ENCODE measurements around the gene DMD.

DMD gene

GRCh38 chrX:31240982-31241381, 1970.4 kb downstream of the DMD start:
- H3K36me3 ChIP-seq (ENCODE audit: control insufficient read depth, insufficient read depth, low read length) = no peaks in the 10 kb centered on the region
- no peak overlapping the region for H3K27ac ChIP-seq (ENCODE audit: insufficient read depth, low read length, poor library complexity, severe bottlenecking)
- DNase-seq = no peak

GRCh38 chrX:31237189-31237588, 1974.2 kb downstream of the DMD start:
- no peak overlapping the region for H3K27ac ChIP-seq (ENCODE audit: insufficient read depth, low read length, poor library complexity, severe bottlenecking)
- no peaks in the 10 kb centered on the region for H3K4me1 ChIP-seq (ENCODE audit: control insufficient read depth, insufficient read depth, low read length, poor library complexity, severe bottlenecking)

More at GRCh38 chrX:31240982-31241381, 1970.4 kb downstream of the DMD start:
- Histone ChIP-seq H3K9me3 (ENCODE audit: control insufficient read depth, low read length) (no peaks in the 10 kb centered on the region), H3K27me3 (replicated peaks; ENCODE audit: control insufficient read depth, insufficient read depth, low read length, poor library complexity, severe bottlenecking) (no peaks in the 10 kb centered on the region), H3K4me1 (ENCODE audit: control insufficient read depth, insufficient read depth, low read length, poor library complexity, severe bottlenecking) (no peaks in the 10 kb centered on the region), H3K4me3 (ENCODE audit: insufficient read depth, low read depth, low read length, poor library complexity, severe bottlenecking) (no peak overlapping the region)

GRCh38 chrX:31236231-31236630, 1975.1 kb downstream of the DMD start:
- H3K4me1 ChIP-seq (ENCODE audit: control insufficient read depth, insufficient read depth, low read length, poor library complexity, severe bottlenecking) = no peaks in the 10 kb centered on the region
- H3K27me3 ChIP-seq (replicated peaks; ENCODE audit: control insufficient read depth, insufficient read depth, low read length, poor library complexity, severe bottlenecking) = no peaks in the 10 kb centered on the region
- H3K36me3 ChIP-seq (ENCODE audit: control insufficient read depth, insufficient read depth, low read length) = no peaks in the 10 kb centered on the region
- no peak overlapping the region for H3K4me3 ChIP-seq (ENCODE audit: insufficient read depth, low read depth, low read length, poor library complexity, severe bottlenecking)
- DNase-seq = no peak
- H3K9me3 ChIP-seq (ENCODE audit: control insufficient read depth, low read length) = no peaks in the 10 kb centered on the region
- no peak overlapping the region for H3K27ac ChIP-seq (ENCODE audit: insufficient read depth, low read length, poor library complexity, severe bottlenecking)

More at GRCh38 chrX:31237189-31237588, 1974.2 kb downstream of the DMD start:
- H3K27me3 ChIP-seq (replicated peaks; ENCODE audit: control insufficient read depth, insufficient read depth, low read length, poor library complexity, severe bottlenecking) = no peaks in the 10 kb centered on the region
- H3K36me3 ChIP-seq (ENCODE audit: control insufficient read depth, insufficient read depth, low read length) = no peaks in the 10 kb centered on the region
- no peaks in the 10 kb centered on the region for H3K9me3 ChIP-seq (ENCODE audit: control insufficient read depth, low read length)
- no peak overlapping the region for H3K4me3 ChIP-seq (ENCODE audit: insufficient read depth, low read depth, low read length, poor library complexity, severe bottlenecking)
- DNase-seq = no peak

GRCh38 chrX:31233941-31234496, 1977.3 kb downstream of the DMD start:
- Histone ChIP-seq H3K27ac (ENCODE audit: insufficient read depth, low read length, poor library complexity, severe bottlenecking) (no peak overlapping the region), H3K4me1 (ENCODE audit: control insufficient read depth, insufficient read depth, low read length, poor library complexity, severe bottlenecking) (no peaks in the 10 kb centered on the region), H3K4me3 (ENCODE audit: insufficient read depth, low read depth, low read length, poor library complexity, severe bottlenecking) (no peak overlapping the region), H3K27me3 (replicated peaks; ENCODE audit: control insufficient read depth, insufficient read depth, low read length, poor library complexity, severe bottlenecking) (no peaks in the 10 kb centered on the region), H3K9me3 (ENCODE audit: control insufficient read depth, low read length) (no peaks in the 10 kb centered on the region), H3K36me3 (ENCODE audit: control insufficient read depth, insufficient read depth, low read length) (no peaks in the 10 kb centered on the region)
- no peak for DNase-seq

GRCh38 chrX:31232506-31232905, 1978.8 kb downstream of the DMD start:
- no peaks in the 10 kb centered on the region for H3K9me3 ChIP-seq (ENCODE audit: control insufficient read depth, low read length)
- H3K27me3 ChIP-seq (replicated peaks; ENCODE audit: control insufficient read depth, insufficient read depth, low read length, poor library complexity, severe bottlenecking) = no peaks in the 10 kb centered on the region
- H3K4me1 ChIP-seq (ENCODE audit: control insufficient read depth, insufficient read depth, low read length, poor library complexity, severe bottlenecking) = no peaks in the 10 kb centered on the region
- H3K4me3 ChIP-seq (ENCODE audit: insufficient read depth, low read depth, low read length, poor library complexity, severe bottlenecking) = no peak overlapping the region
- DNase-seq = no peak
- H3K27ac ChIP-seq (ENCODE audit: insufficient read depth, low read length, poor library complexity, severe bottlenecking) = no peak overlapping the region
- no peaks in the 10 kb centered on the region for H3K36me3 ChIP-seq (ENCODE audit: control insufficient read depth, insufficient read depth, low read length)

- no peaks in the 10 kb centered on the region for H3K4me1 ChIP-seq (ENCODE audit: control insufficient read depth, insufficient read depth, low read length, poor library complexity, severe bottlenecking)
- H3K4me3 ChIP-seq (ENCODE audit: insufficient read depth, low read depth, low read length, poor library complexity, severe bottlenecking) = no peak overlapping the region
- no peak for DNase-seq
- no peak overlapping the region for H3K27ac ChIP-seq (ENCODE audit: insufficient read depth, low read length, poor library complexity, severe bottlenecking)
- H3K9me3 ChIP-seq (ENCODE audit: control insufficient read depth, low read length) = no peaks in the 10 kb centered on the region
- H3K36me3 ChIP-seq (ENCODE audit: control insufficient read depth, insufficient read depth, low read length) = no peaks in the 10 kb centered on the region
- no peaks in the 10 kb centered on the region for H3K27me3 ChIP-seq (replicated peaks; ENCODE audit: control insufficient read depth, insufficient read depth, low read length, poor library complexity, severe bottlenecking)
Measured at GRCh38 chrX:31228909-31229308, 1982.4 kb downstream of the DMD start.

- H3K27ac ChIP-seq (ENCODE audit: insufficient read depth, low read length, poor library complexity, severe bottlenecking) = no peak overlapping the region
- no peaks in the 10 kb centered on the region for H3K27me3 ChIP-seq (replicated peaks; ENCODE audit: control insufficient read depth, insufficient read depth, low read length, poor library complexity, severe bottlenecking)
- H3K4me3 ChIP-seq (ENCODE audit: insufficient read depth, low read depth, low read length, poor library complexity, severe bottlenecking) = no peak overlapping the region
- H3K9me3 ChIP-seq (ENCODE audit: control insufficient read depth, low read length) = no peaks in the 10 kb centered on the region
- DNase-seq = no peak
- no peaks in the 10 kb centered on the region for H3K36me3 ChIP-seq (ENCODE audit: control insufficient read depth, insufficient read depth, low read length)
- H3K4me1 ChIP-seq (ENCODE audit: control insufficient read depth, insufficient read depth, low read length, poor library complexity, severe bottlenecking) = no peaks in the 10 kb centered on the region
Measured at GRCh38 chrX:31228415-31228832, 1982.9 kb downstream of the DMD start.

GRCh38 chrX:31227250-31227649, 1984.1 kb downstream of the DMD start:
- H3K9me3 ChIP-seq (ENCODE audit: control insufficient read depth, low read length) = no peaks in the 10 kb centered on the region
- no peak for DNase-seq
- H3K36me3 ChIP-seq (ENCODE audit: control insufficient read depth, insufficient read depth, low read length) = no peaks in the 10 kb centered on the region
- no peaks in the 10 kb centered on the region for H3K27me3 ChIP-seq (replicated peaks; ENCODE audit: control insufficient read depth, insufficient read depth, low read length, poor library complexity, severe bottlenecking)
- no peak overlapping the region for H3K4me3 ChIP-seq (ENCODE audit: insufficient read depth, low read depth, low read length, poor library complexity, severe bottlenecking)
- H3K27ac ChIP-seq (ENCODE audit: insufficient read depth, low read length, poor library complexity, severe bottlenecking) = no peak overlapping the region
- no peaks in the 10 kb centered on the region for H3K4me1 ChIP-seq (ENCODE audit: control insufficient read depth, insufficient read depth, low read length, poor library complexity, severe bottlenecking)

- H3K4me1 ChIP-seq (ENCODE audit: control insufficient read depth, insufficient read depth, low read length, poor library complexity, severe bottlenecking) = no peaks in the 10 kb centered on the region
- H3K9me3 ChIP-seq (ENCODE audit: control insufficient read depth, low read length) = no peaks in the 10 kb centered on the region
- no peak overlapping the region for H3K27ac ChIP-seq (ENCODE audit: insufficient read depth, low read length, poor library complexity, severe bottlenecking)
- no peaks in the 10 kb centered on the region for H3K36me3 ChIP-seq (ENCODE audit: control insufficient read depth, insufficient read depth, low read length)
- H3K4me3 ChIP-seq (ENCODE audit: insufficient read depth, low read depth, low read length, poor library complexity, severe bottlenecking) = no peak overlapping the region
- H3K27me3 ChIP-seq (replicated peaks; ENCODE audit: control insufficient read depth, insufficient read depth, low read length, poor library complexity, severe bottlenecking) = no peaks in the 10 kb centered on the region
- no peak for DNase-seq
Measured at GRCh38 chrX:31225819-31226218, 1985.5 kb downstream of the DMD start.

- no peaks in the 10 kb centered on the region for H3K36me3 ChIP-seq (ENCODE audit: control insufficient read depth, insufficient read depth, low read length)
- no peak overlapping the region for H3K4me3 ChIP-seq (ENCODE audit: insufficient read depth, low read depth, low read length, poor library complexity, severe bottlenecking)
- no peaks in the 10 kb centered on the region for H3K4me1 ChIP-seq (ENCODE audit: control insufficient read depth, insufficient read depth, low read length, poor library complexity, severe bottlenecking)
- no peak for DNase-seq
- no peaks in the 10 kb centered on the region for H3K9me3 ChIP-seq (ENCODE audit: control insufficient read depth, low read length)
- no peak overlapping the region for H3K27ac ChIP-seq (ENCODE audit: insufficient read depth, low read length, poor library complexity, severe bottlenecking)
- H3K27me3 ChIP-seq (replicated peaks; ENCODE audit: control insufficient read depth, insufficient read depth, low read length, poor library complexity, severe bottlenecking) = no peaks in the 10 kb centered on the region
Measured at GRCh38 chrX:31224381-31225012, 1986.9 kb downstream of the DMD start.
